Neural crest cell (in vitro differentiated cells): ENCODE results near the gene PRDM12. TPM values are rescaled to one million over a fixed set of nuclear protein-coding genes. Genes with fewer than 3 reads are reported as not detected.

Source experiments
- DNase-seq: peaks from one replicate; pipeline ENCODE4 v3.0.0; 2021; ENCODE audit warnings: low read depth, mixed read lengths, low spot score
- H3K27ac Mint-ChIP-seq: one replicate; pipeline ENCODE4 v1.8.0; 2021; ENCODE audit warnings: mild to moderate bottlenecking, mixed read lengths; ENCODE audit not compliant: unreplicated experiment
- H3K27me3 Mint-ChIP-seq: 2 replicates; pipeline ENCODE4 v1.8.0; 2021; ENCODE audit warnings: low read depth, mild to moderate bottlenecking, mixed read lengths
- H3K36me3 Mint-ChIP-seq: 2 replicates; pipeline ENCODE4 v1.8.0; 2021; ENCODE audit warnings: low read depth, mild to moderate bottlenecking, mixed read lengths
- H3K4me1 Mint-ChIP-seq: 2 replicates; pipeline ENCODE4 v1.8.0; 2021; ENCODE audit warnings: mixed read lengths
- H3K4me3 Mint-ChIP-seq: one replicate; pipeline ENCODE4 v1.8.0; 2021; ENCODE audit warnings: mild to moderate bottlenecking, mixed read lengths
- H3K9me3 Mint-ChIP-seq: 2 replicates; pipeline ENCODE4 v1.8.0; 2021; ENCODE audit warnings: mixed read lengths
- microRNA-seq: library from miRNA; unstranded; fragments of <30 nt; microRNA quantifications from one replicate; pipeline ENCODE4, GENCODE V29; 2020
- total RNA-seq: library from RNA; stranded (reverse); gene quantifications from 2 replicates; pipeline ENCODE4 v1.2.1, GENCODE V29; 2021
- TF ChIP-seq, protein P1 (sequence below): fragments of 200-600 bp; sonication (generic); conservative IDR thresholded peaks from 2 replicates; pipeline ENCODE4 v1.5.0; 2021; ENCODE audit warnings: antibody characterized with exemption, mild to moderate bottlenecking

The PRDM12 gene
- total RNA-seq, 1 donor from 2014 or later: 2.2 TPM

DNA sequence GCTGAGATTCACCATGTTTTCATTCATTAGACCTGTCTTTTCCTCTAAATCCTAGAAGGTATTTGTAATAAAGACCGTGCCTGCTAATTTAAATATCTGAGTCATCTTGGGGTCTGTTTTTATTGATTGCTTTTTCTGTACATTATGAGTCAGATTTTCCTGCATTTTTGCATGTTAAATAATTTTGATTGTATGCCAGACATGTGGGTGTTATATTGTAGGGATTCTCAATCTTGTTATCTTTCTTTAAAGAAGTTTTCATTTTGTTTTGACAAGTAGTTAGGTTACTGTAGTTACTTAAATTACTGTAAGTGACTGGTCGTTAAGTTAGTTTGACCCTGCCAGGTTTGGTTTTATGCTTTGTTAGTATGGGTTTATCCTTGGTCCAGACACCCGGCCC is 64.3 kb downstream of the PRDM12 start:
- no peaks in the 10 kb centered on the region for H3K9me3 Mint-ChIP-seq
- H3K4me1 Mint-ChIP-seq: peaks cover 5% of the 10 kb centered on the region
- H3K27ac Mint-ChIP-seq: no peak overlapping the region
- H3K27me3 Mint-ChIP-seq: no peaks in the 10 kb centered on the region
- H3K4me3 Mint-ChIP-seq: no peak overlapping the region
- DNase-seq: no peak
- H3K36me3 Mint-ChIP-seq: peaks cover 6% of the 10 kb centered on the region
- TF ChIP-seq, protein P1, sequence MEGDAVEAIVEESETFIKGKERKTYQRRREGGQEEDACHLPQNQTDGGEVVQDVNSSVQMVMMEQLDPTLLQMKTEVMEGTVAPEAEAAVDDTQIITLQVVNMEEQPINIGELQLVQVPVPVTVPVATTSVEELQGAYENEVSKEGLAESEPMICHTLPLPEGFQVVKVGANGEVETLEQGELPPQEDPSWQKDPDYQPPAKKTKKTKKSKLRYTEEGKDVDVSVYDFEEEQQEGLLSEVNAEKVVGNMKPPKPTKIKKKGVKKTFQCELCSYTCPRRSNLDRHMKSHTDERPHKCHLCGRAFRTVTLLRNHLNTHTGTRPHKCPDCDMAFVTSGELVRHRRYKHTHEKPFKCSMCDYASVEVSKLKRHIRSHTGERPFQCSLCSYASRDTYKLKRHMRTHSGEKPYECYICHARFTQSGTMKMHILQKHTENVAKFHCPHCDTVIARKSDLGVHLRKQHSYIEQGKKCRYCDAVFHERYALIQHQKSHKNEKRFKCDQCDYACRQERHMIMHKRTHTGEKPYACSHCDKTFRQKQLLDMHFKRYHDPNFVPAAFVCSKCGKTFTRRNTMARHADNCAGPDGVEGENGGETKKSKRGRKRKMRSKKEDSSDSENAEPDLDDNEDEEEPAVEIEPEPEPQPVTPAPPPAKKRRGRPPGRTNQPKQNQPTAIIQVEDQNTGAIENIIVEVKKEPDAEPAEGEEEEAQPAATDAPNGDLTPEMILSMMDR: no peak

DNA sequence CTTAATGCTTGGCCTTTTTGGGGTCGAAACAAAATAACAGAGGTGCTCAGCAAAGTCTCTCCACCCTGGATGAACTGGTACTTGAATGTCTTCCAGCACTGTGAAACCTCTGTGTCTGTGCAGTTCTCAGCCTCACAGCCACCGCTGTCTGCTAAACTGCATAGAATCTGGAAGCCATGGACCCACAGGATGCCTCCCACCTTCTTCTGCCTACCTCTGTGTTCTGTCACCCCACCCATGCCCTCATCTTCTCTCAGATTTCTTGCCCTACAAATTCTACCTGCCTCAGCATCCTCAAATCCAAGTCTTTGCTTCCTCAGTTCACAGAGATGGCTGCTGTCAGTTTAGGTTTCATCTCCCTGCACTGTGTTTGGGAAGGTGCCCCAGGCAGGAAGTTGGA is 64.8 kb downstream of the PRDM12 start:
- H3K27ac Mint-ChIP-seq: peak overlapping the region; percentile 83
- peaks cover 6% of the 10 kb centered on the region for H3K36me3 Mint-ChIP-seq
- no peak for DNase-seq
- H3K4me1 Mint-ChIP-seq: peaks cover 5% of the 10 kb centered on the region
- no peaks in the 10 kb centered on the region for H3K9me3 Mint-ChIP-seq
- TF ChIP-seq, protein P1: no peak
- no peaks in the 10 kb centered on the region for H3K27me3 Mint-ChIP-seq
- H3K4me3 Mint-ChIP-seq: no peak overlapping the region

DNA sequence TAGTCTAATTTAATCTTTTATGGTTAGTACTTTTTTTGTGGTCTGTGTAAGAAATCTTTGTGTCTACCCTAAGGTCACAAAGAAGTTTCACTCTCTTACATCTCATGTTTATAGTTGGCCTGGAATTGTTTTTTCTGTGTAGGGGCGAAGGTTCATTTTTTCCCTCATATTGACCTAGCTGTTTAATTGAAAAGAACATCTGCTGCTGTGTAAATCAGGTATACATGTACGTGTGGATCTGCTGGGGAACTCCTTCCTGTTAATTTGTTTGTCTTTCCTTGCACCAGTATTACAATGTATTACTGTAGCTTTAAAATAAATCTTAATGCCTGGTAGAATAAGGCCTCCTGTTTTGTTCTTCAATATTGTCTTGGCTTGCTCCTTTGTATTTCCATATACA is 67.0 kb downstream of the PRDM12 start:
- H3K27me3 Mint-ChIP-seq: no peaks in the 10 kb centered on the region
- H3K27ac Mint-ChIP-seq: no peak overlapping the region

DNA sequence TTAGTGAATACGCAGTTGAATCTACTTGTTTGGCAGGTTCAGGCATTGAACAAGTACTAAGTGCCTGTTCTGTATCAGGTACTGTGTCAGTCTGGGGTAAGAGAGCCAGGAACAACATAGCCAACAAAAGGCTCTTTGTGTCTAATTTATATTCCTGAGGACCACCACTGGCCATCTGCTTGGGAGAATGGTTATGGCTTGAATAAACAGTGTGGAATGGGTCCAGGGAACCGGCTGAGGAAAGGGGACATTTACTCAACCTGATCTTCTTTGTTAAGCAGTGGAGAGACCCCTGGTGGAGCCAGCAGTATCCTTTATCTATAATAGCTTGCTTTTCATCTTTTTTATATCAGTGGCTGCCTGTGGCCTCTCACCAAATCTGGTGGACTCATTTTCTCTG is 67.7 kb downstream of the PRDM12 start:
- DNase-seq: no peak
- Mint-ChIP-seq H3K27me3 (no peaks in the 10 kb centered on the region), H3K9me3 (no peaks in the 10 kb centered on the region), H3K27ac (no peak overlapping the region), H3K4me1 (peaks cover 5% of the 10 kb centered on the region), H3K4me3 (no peak overlapping the region), H3K36me3 (peaks cover 6% of the 10 kb centered on the region)
- TF ChIP-seq, protein P1: peak; percentile 21

More for the DNA sequence above, 67.0 kb downstream of the PRDM12 start:
- TF ChIP-seq, protein P1: no peak
- Mint-ChIP-seq H3K9me3 (no peaks in the 10 kb centered on the region), H3K4me1 (peaks cover 5% of the 10 kb centered on the region), H3K4me3 (no peak overlapping the region), H3K36me3 (peaks cover 6% of the 10 kb centered on the region)
- DNase-seq: no peak

Small RNA genes lying within 50 kb of the gene (microRNA-seq; reads per million reads assigned to microRNA genes)
- not detected for gene MIR6856

Other genes starting within 250 kb of the PRDM12 start
- 4.0 and 4.5 TPM in 2 replicates for gene ASS1, start 219.6 kb upstream of the PRDM12 start, total RNA-seq
- 66.3 and 67.7 TPM in 2 replicates for gene FUBP3, start 85.0 kb upstream of the PRDM12 start, total RNA-seq
- 98.8 and 103 TPM in 2 replicates for gene EXOSC2, start 29.2 kb downstream of the PRDM12 start, total RNA-seq
- gene ABL1, start 170.7 kb downstream of the PRDM12 start, total RNA-seq: 88.9 and 91.0 TPM in 2 replicates
- gene QRFP, start 232.2 kb downstream of the PRDM12 start, total RNA-seq: not detected in 2 replicates